GM12891 (cell line): ENCODE measurements around the gene EXOC4.

Source experiments
- DNase-seq: peaks from one replicate; pipeline ENCODE4 v3.0.0; 2011; ENCODE audit warnings: low spot score; ENCODE audit not compliant: insufficient read length
- FAIRE-seq: peaks from 2 replicates; lab custom pipeline; 2011; peaks lifted over from hg19 to GRCh38; lab: Jason Lieb, UNC
- PAX5 ChIP-seq: IDR thresholded peaks from 2 replicates; pipeline ENCODE4 v1.6.1; 2011; ENCODE audit warnings: low read length, moderate library complexity, mild to moderate bottlenecking; ENCODE audit not compliant: insufficient read depth, severe bottlenecking
- POLR2A ChIP-seq: IDR thresholded peaks from 2 replicates; pipeline ENCODE4 v1.6.1; 2011; ENCODE audit warnings: low read depth, low read length, control low read depth
- POLR2AphosphoS5 ChIP-seq: IDR thresholded peaks from 2 replicates; pipeline ENCODE4 v1.6.1; 2011; ENCODE audit warnings: low read depth, low read length, control low read depth
- POU2F2 ChIP-seq: IDR thresholded peaks from 2 replicates; pipeline ENCODE4 v1.6.1; 2011; ENCODE audit warnings: low read depth, mild to moderate bottlenecking, control low read depth, low read length, moderate library complexity
- SPI1 ChIP-seq: IDR thresholded peaks from 2 replicates; pipeline ENCODE4 v1.6.1; 2011; ENCODE audit warnings: low read depth, low read length, control low read depth
- TAF1 ChIP-seq: IDR thresholded peaks from 2 replicates; pipeline ENCODE4 v1.6.1; 2011; ENCODE audit warnings: low read depth, low read length, control low read depth

The EXOC4 gene

GRCh38 chr7:133955208-133955607 lies 702.3 kb downstream of the EXOC4 start:
- FAIRE-seq (no peak), DNase-seq (no peak)
- TF ChIP-seq PAX5 (no peak), TAF1 (no peak), SPI1 (no peak), POU2F2 (no peak), POLR2A (no peak), POLR2AphosphoS5 (no peak)

GRCh38 chr7:133957845-133958244 lies 705.0 kb downstream of the EXOC4 start:
- no peak for DNase-seq
- no peak for FAIRE-seq
- TF ChIP-seq TAF1 (no peak), POLR2A (no peak), POLR2AphosphoS5 (no peak), POU2F2 (no peak), SPI1 (no peak), PAX5 (no peak)

GRCh38 chr7:133958822-133959221 lies 705.9 kb downstream of the EXOC4 start:
- DNase-seq (no peak), FAIRE-seq (no peak)
- no peak for TF ChIP-seq POLR2A
- no peak for TF ChIP-seq POLR2AphosphoS5
- no peak for TF ChIP-seq POU2F2
- TF ChIP-seq TAF1, result no peak
- no peak for TF ChIP-seq SPI1
- no peak for TF ChIP-seq PAX5

- TF ChIP-seq POLR2AphosphoS5, result no peak
- no peak for TF ChIP-seq TAF1
- TF ChIP-seq SPI1, result no peak
- TF ChIP-seq POLR2A, result no peak
- DNase-seq, result no peak
Observed at GRCh38 chr7:133959505-133959904, 706.6 kb downstream of the EXOC4 start.

GRCh38 chr7:133961724-133962123 lies 708.8 kb downstream of the EXOC4 start:
- DNase-seq (no peak), FAIRE-seq (no peak)
- no peak for TF ChIP-seq POLR2AphosphoS5
- TF ChIP-seq POU2F2, result no peak
- no peak for TF ChIP-seq TAF1
- no peak for TF ChIP-seq POLR2A
- TF ChIP-seq SPI1, result no peak
- TF ChIP-seq PAX5, result no peak

More at GRCh38 chr7:133959505-133959904, 706.6 kb downstream of the EXOC4 start:
- no peak for FAIRE-seq

- DNase-seq, result no peak
- TF ChIP-seq SPI1, result no peak
- TF ChIP-seq TAF1, result no peak
- TF ChIP-seq PAX5, result no peak
- no peak for TF ChIP-seq POLR2AphosphoS5
- TF ChIP-seq POLR2A, result no peak
- no peak for TF ChIP-seq POU2F2
- FAIRE-seq, result no peak
Observed at GRCh38 chr7:133962646-133963045, 709.8 kb downstream of the EXOC4 start.

GRCh38 chr7:133963629-133964028 lies 710.8 kb downstream of the EXOC4 start:
- no peak for TF ChIP-seq TAF1
- TF ChIP-seq POU2F2, result no peak
- TF ChIP-seq PAX5, result no peak
- TF ChIP-seq SPI1, result no peak
- no peak for TF ChIP-seq POLR2A
- no peak for TF ChIP-seq POLR2AphosphoS5
- DNase-seq, result no peak
- FAIRE-seq, result no peak

GRCh38 chr7:133971625-133972024 lies 718.7 kb downstream of the EXOC4 start:
- no peak for TF ChIP-seq SPI1
- FAIRE-seq (no peak), DNase-seq (no peak)

- DNase-seq (no peak), FAIRE-seq (no peak)
- TF ChIP-seq SPI1 (no peak), PAX5 (no peak), POLR2AphosphoS5 (no peak), POU2F2 (no peak), TAF1 (no peak), POLR2A (no peak)
Observed at GRCh38 chr7:133973710-133974109, 720.8 kb downstream of the EXOC4 start.

GRCh38 chr7:133975130-133975529 lies 722.3 kb downstream of the EXOC4 start:
- TF ChIP-seq TAF1, result no peak
- no peak for TF ChIP-seq SPI1
- no peak for TF ChIP-seq POLR2A
- no peak for TF ChIP-seq POU2F2
- no peak for TF ChIP-seq PAX5
- no peak for TF ChIP-seq POLR2AphosphoS5
- FAIRE-seq (no peak), DNase-seq (no peak)
